Smooth muscle cell (in vitro differentiated cells): ENCODE measurements around the gene AREL1. TPM values are rescaled to one million over a fixed set of nuclear protein-coding genes. Genes with fewer than 3 reads are reported as not detected.
A peak's percentile ranks its signal among the peaks of the same experiment; 100 is the strongest.

ENCODE experiments used
- DNase-seq: peaks from one replicate; lab custom pipeline; 2025; ENCODE audit not compliant: unreplicated experiment; lab: John Stamatoyannopoulos, UW
- H2AFZ ChIP-seq: fragments of 200-600 bp; sonication (generic); 2 replicates; pipeline ENCODE4 v1.6.0; 2016; ENCODE audit warnings: antibody characterized with exemption, low read depth, mild to moderate bottlenecking
- H3F3A ChIP-seq: fragments of 200-600 bp; sonication (generic); 2 replicates; pipeline ENCODE4 v1.6.0; 2017; ENCODE audit warnings: antibody characterized with exemption, low read depth
- H3K27ac ChIP-seq: fragments of 200-600 bp; sonication (generic); 2 replicates; pipeline ENCODE4 v1.5.1; 2016; ENCODE audit warnings: low read depth, mild to moderate bottlenecking
- H3K27me3 ChIP-seq: fragments of 200-600 bp; sonication (generic); 2 replicates; pipeline ENCODE4 v1.6.1; 2016; ENCODE audit warnings: low read depth, mild to moderate bottlenecking
- H3K36me3 ChIP-seq: fragments of 200-600 bp; sonication (generic); 2 replicates; pipeline ENCODE4 v1.5.1; 2016; ENCODE audit warnings: low read depth
- H3K4me1 ChIP-seq: fragments of 200-600 bp; sonication (generic); 2 replicates; pipeline ENCODE4 v1.5.1; 2016; ENCODE audit warnings: low read depth
- H3K4me2 ChIP-seq: fragments of 200-600 bp; sonication (generic); 2 replicates; pipeline ENCODE4 v1.6.0; 2016; ENCODE audit warnings: mild to moderate bottlenecking
- H3K4me3 ChIP-seq: fragments of 200-600 bp; sonication (generic); 2 replicates; pipeline ENCODE4 v1.5.1; 2016; ENCODE audit warnings: mild to moderate bottlenecking
- H3K79me2 ChIP-seq: fragments of 200-600 bp; sonication (generic); 2 replicates; pipeline ENCODE4 v1.6.0; 2016; ENCODE audit warnings: low read depth, mild to moderate bottlenecking
- H3K9ac ChIP-seq: fragments of 200-600 bp; sonication (generic); 2 replicates; pipeline ENCODE4 v1.6.0; 2016; ENCODE audit warnings: low read depth
- H3K9me3 ChIP-seq: fragments of 200-600 bp; sonication (generic); replicated peaks from 2 replicates; pipeline ENCODE4 v1.5.1; 2016; ENCODE audit warnings: low read depth
- H4K20me1 ChIP-seq: fragments of 200-600 bp; sonication (generic); 2 replicates; pipeline ENCODE4 v1.6.0; 2016; ENCODE audit warnings: low read depth
- WGBS: methylation state at CpG from one replicate; pipeline ENCODE4 v1.1.7; 2016; ENCODE audit warnings: low lambda C conversion rate; 5-methylcytosine and 5-hydroxymethylcytosine counted together
- polyA plus RNA-seq: library from polyadenylated mRNA; unstranded; fragments of >200 nt; fragmentation: Nextera tagmentation; extraction: Ambion mirVana; gene quantifications from 2 replicates; pipeline ENCODE4 v1.2.1, GENCODE V29; 2016
- total RNA-seq: library from RNA; depleted of rRNA; stranded (reverse); fragments of >200 nt; gene quantifications from 2 replicates; pipeline ENCODE4 v1.2.3, GENCODE V29; 2014
- TF ChIP-seq, protein P1 (sequence below): fragments of 200-600 bp; sonication (generic); IDR thresholded peaks from 2 replicates; pipeline ENCODE4 v1.5.1; 2017; ENCODE audit warnings: borderline replicate concordance, mild to moderate bottlenecking, antibody characterized with exemption; ENCODE audit not compliant: insufficient read depth, poor library complexity, severe bottlenecking

Gene AREL1
- total and polyA plus RNA-seq, 2 experiments from 2014 or later: 9.4 to 33.5 TPM

DNA sequence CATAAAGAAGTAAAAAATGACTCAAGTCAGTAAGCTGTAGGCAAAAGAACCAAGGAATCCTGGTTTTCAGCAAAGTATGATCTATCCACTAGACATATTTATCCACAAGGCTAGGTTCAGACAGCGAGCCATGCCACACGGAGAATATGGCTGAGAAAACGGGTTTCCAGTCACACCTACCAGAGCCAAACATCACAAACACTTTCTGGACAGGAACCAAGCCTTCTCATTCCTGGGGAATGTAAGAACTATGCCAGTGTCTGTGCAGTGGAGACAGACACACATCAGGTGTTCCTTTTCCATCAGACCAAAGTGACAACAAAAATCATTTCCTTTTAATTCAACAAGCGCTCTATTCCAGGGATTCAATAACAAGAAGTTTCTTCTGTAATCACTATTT is 41.1 kb downstream of the AREL1 start:
- no peak for DNase-seq

DNA sequence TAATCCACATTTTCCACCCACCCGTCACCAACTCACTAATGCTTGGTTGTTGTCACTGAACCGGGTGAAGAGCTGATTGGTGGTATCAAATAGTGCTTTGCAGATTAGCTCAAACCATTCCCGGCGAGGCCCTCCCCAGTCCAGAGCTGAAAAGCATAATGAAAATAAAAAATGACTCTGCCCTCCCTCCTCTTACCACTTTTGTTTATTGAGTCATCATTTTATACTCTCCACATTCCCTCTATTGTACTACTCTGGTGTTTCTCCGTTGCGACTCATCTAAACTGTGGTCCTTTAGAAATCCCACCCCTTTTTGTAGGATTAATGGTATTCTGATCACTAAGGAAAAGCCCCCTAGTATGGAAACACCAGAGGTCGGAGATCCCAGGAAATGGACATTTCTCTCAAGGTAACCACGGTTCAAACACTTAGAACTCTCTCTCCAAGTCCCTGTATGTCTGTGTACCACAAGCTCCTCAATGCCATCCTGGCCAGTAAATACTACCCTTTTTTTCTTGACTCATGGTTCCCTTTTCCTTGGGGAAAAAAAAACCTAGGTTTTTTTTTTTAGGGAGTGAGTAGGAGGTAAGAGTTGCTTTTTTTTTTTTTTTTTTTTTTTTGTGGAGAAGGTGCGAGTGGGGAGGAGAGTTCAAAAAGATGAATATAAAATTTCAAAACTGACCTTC is 42.0 kb downstream of the AREL1 start:
- no peaks in the 10 kb centered on the region for H4K20me1 ChIP-seq

More for the DNA sequence above, 41.1 kb downstream of the AREL1 start:
- WGBS: 96% methylated on average over 4 of the region's 4 CpGs
- Histone ChIP-seq H2AFZ (no peak overlapping the region), H3K4me1 (no peaks in the 10 kb centered on the region), H3K4me3 (no peak overlapping the region), H3F3A (peaks cover 3% of the 10 kb centered on the region), H3K9me3 (no peaks in the 10 kb centered on the region), H3K4me2 (no peak overlapping the region), H3K27me3 (no peaks in the 10 kb centered on the region), H3K9ac (no peak overlapping the region), H3K79me2 (no peaks in the 10 kb centered on the region), H4K20me1 (no peaks in the 10 kb centered on the region), H3K36me3 (peaks cover 21% of the 10 kb centered on the region), H3K27ac (no peak overlapping the region)
- TF ChIP-seq, protein P1, sequence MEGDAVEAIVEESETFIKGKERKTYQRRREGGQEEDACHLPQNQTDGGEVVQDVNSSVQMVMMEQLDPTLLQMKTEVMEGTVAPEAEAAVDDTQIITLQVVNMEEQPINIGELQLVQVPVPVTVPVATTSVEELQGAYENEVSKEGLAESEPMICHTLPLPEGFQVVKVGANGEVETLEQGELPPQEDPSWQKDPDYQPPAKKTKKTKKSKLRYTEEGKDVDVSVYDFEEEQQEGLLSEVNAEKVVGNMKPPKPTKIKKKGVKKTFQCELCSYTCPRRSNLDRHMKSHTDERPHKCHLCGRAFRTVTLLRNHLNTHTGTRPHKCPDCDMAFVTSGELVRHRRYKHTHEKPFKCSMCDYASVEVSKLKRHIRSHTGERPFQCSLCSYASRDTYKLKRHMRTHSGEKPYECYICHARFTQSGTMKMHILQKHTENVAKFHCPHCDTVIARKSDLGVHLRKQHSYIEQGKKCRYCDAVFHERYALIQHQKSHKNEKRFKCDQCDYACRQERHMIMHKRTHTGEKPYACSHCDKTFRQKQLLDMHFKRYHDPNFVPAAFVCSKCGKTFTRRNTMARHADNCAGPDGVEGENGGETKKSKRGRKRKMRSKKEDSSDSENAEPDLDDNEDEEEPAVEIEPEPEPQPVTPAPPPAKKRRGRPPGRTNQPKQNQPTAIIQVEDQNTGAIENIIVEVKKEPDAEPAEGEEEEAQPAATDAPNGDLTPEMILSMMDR: no peak

DNA sequence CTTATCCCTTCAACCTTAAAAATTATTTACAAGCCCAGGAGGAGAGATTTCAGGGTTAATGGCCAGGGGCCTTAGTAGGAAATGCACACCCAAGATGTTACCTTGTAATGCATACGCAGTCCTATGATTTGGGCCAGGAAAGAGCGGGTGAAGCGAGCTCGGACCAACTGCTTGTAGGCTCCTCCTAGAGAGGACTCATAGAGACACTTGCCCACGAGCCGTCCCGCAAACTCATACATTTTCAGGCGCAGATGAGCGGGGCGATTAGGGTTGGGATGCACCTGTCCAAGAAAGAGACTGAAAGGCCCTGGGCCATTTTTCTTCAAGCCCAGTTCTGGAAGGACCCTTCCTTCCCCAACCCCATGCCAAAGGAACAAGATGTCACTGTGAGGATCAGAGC is 43.0 kb downstream of the AREL1 start:
- 97% methylated on average over 10 of the region's 10 CpGs for WGBS
- no peak for DNase-seq
- no peaks in the 10 kb centered on the region for H3K79me2 ChIP-seq
- no peak overlapping the region for H2AFZ ChIP-seq
- H3K4me1 ChIP-seq: no peaks in the 10 kb centered on the region
- H3K4me3 ChIP-seq: no peak overlapping the region
- H3K27me3 ChIP-seq: no peaks in the 10 kb centered on the region
- H3K9ac ChIP-seq: no peak overlapping the region
- H4K20me1 ChIP-seq: no peaks in the 10 kb centered on the region
- no peaks in the 10 kb centered on the region for H3K9me3 ChIP-seq
- TF ChIP-seq, protein P1: no peak
- peaks cover 3% of the 10 kb centered on the region for H3F3A ChIP-seq
- no peak overlapping the region for H3K27ac ChIP-seq
- H3K36me3 ChIP-seq: peaks cover 19% of the 10 kb centered on the region
- no peak overlapping the region for H3K4me2 ChIP-seq

More for the DNA sequence above, 42.0 kb downstream of the AREL1 start:
- Histone ChIP-seq H2AFZ (no peak overlapping the region), H3K36me3 (peaks cover 19% of the 10 kb centered on the region), H3K27me3 (no peaks in the 10 kb centered on the region), H3K4me1 (no peaks in the 10 kb centered on the region), H3K27ac (peak overlapping the region; percentile 26), H3F3A (peaks cover 3% of the 10 kb centered on the region), H3K9ac (no peak overlapping the region), H3K9me3 (no peaks in the 10 kb centered on the region), H3K4me3 (no peak overlapping the region), H3K4me2 (no peak overlapping the region), H3K79me2 (no peaks in the 10 kb centered on the region)
- DNase-seq: no peak
- TF ChIP-seq, protein P1: no peak
- WGBS: 70% methylated on average over 9 of the region's 9 CpGs

DNA sequence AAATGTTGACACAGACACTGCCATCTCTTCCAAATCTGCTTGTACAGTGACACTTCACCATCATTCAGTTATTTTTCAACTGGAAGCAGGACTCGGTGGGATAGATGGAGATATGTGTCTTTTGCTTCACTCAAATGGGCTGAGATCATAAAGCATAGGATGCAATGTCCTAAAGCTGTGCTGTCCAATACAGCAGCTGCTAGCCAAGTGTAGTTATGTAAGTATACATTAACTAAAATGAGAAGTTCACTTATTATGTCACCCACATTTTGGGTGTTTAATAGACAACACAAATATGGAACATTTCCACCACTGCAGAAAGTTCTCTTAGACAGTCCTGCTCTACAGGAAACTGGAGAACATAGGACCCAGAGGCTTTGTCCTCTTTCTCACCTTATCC is 43.6 kb downstream of the AREL1 start:
- peaks cover 3% of the 10 kb centered on the region for H3F3A ChIP-seq
- no peaks in the 10 kb centered on the region for H3K79me2 ChIP-seq
- WGBS: 100% methylated on average over 1 of the region's 1 CpG
- no peaks in the 10 kb centered on the region for H3K27me3 ChIP-seq
- H3K36me3 ChIP-seq: peaks cover 19% of the 10 kb centered on the region
- H3K4me1 ChIP-seq: no peaks in the 10 kb centered on the region
- TF ChIP-seq, protein P1: no peak
- DNase-seq: no peak
- no peak overlapping the region for H3K9ac ChIP-seq
- no peak overlapping the region for H3K4me2 ChIP-seq
- no peak overlapping the region for H3K4me3 ChIP-seq
- H4K20me1 ChIP-seq: no peaks in the 10 kb centered on the region
- H3K27ac ChIP-seq: no peak overlapping the region
- H3K9me3 ChIP-seq: no peaks in the 10 kb centered on the region
- H2AFZ ChIP-seq: no peak overlapping the region
